Measurements from ENCODE around the gene UTP14A. TPM values are rescaled to one million over a fixed set of nuclear protein-coding genes. Genes with fewer than 3 reads are reported as not detected.

The UTP14A gene
- total RNA-seq, 1 donor from 2014 or later, result 14.0 TPM

DNA sequence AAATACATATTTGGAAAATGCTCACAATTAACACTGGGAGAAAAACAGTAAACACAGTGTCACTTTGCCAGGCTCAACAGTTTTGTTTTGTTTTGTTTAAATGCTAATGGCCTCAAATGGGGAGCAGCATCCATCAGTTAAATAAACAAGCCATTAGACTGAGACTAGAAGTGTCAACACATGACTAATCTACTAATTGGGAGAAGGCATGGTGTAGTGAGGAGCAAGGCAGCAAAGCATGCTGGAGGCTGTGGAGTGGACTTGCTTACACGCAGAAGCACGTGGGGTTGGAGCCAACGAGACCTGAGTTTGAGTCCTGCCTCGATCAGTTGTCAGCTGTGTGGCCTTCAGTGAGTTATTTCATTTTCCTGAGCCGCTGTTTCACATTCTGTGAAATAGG lies 29.0 kb downstream of the UTP14A start:
- H3K27me3 ChIP-seq (ENCODE audit: control insufficient read depth, insufficient read depth, low read length), result no peaks in the 10 kb centered on the region
- no peak overlapping the region for H3K4me3 ChIP-seq (ENCODE audit: low read depth, low read length)
- no peak for DNase-seq (ENCODE audit: low read depth)
- FAIRE-seq, result no peak
- no peaks in the 10 kb centered on the region for H3K36me3 ChIP-seq (ENCODE audit: control insufficient read depth, insufficient read depth, low read length)
- TF ChIP-seq, protein P1, sequence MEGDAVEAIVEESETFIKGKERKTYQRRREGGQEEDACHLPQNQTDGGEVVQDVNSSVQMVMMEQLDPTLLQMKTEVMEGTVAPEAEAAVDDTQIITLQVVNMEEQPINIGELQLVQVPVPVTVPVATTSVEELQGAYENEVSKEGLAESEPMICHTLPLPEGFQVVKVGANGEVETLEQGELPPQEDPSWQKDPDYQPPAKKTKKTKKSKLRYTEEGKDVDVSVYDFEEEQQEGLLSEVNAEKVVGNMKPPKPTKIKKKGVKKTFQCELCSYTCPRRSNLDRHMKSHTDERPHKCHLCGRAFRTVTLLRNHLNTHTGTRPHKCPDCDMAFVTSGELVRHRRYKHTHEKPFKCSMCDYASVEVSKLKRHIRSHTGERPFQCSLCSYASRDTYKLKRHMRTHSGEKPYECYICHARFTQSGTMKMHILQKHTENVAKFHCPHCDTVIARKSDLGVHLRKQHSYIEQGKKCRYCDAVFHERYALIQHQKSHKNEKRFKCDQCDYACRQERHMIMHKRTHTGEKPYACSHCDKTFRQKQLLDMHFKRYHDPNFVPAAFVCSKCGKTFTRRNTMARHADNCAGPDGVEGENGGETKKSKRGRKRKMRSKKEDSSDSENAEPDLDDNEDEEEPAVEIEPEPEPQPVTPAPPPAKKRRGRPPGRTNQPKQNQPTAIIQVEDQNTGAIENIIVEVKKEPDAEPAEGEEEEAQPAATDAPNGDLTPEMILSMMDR (IDR thresholded peaks at IDR 0.05; ENCODE audit: insufficient read depth, low read length, severe bottlenecking), result no peak

DNA sequence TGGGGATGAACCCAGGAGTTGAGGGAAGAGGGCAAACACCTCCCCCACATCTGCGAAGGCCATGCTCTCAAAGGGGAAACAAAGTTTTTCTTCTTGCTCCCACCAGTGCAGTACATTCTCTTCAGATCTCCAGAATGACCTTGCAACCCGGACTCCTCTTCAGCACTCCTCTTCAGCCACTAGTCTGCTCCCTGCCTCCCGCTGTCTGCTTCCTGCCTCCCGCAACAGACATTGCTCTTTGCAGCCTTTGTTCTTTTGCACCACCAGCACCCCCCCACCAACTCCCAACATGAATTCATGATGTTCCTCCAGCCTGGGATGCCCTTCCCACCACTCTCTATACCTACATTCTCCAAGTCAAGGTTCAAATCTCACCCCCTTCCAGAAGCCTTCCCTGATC lies 32.1 kb downstream of the UTP14A start:
- no peak for DNase-seq (ENCODE audit: low read depth)
- TF ChIP-seq, protein P1 (IDR thresholded peaks at IDR 0.05; ENCODE audit: insufficient read depth, low read length, severe bottlenecking), result no peak
- no peaks in the 10 kb centered on the region for H3K27me3 ChIP-seq (ENCODE audit: control insufficient read depth, insufficient read depth, low read length)
- H3K4me3 ChIP-seq (ENCODE audit: low read depth, low read length), result no peak overlapping the region
- peak; percentile 13 for FAIRE-seq
- H3K36me3 ChIP-seq (ENCODE audit: control insufficient read depth, insufficient read depth, low read length), result no peaks in the 10 kb centered on the region

DNA sequence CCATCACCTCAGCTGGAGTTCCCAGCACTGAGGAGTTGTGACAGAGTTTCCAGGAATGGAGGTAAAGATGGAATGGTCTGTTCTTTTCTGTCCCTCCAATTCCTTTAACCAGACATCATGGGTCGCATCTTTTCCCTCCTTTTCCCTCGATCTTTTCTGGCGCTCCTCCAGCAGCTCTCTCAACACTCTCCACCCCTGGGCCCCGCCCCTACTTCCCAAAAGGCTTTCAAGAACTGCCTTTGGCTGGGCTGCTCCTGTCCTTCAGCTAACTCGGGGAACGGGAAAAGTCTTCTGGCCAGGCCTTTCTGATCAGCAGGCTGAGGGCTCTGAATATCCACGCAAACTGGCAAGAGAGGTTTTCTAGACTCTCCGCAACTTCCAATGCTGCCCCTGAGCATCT lies 34.0 kb downstream of the UTP14A start:
- no peaks in the 10 kb centered on the region for H3K27me3 ChIP-seq (ENCODE audit: control insufficient read depth, insufficient read depth, low read length)
- no peaks in the 10 kb centered on the region for H3K36me3 ChIP-seq (ENCODE audit: control insufficient read depth, insufficient read depth, low read length)
- TF ChIP-seq, protein P1 (IDR thresholded peaks at IDR 0.05; ENCODE audit: insufficient read depth, low read length, severe bottlenecking), result no peak
- no peak for DNase-seq (ENCODE audit: low read depth)
- no peak for FAIRE-seq
- H3K4me3 ChIP-seq (ENCODE audit: low read depth, low read length), result no peak overlapping the region

DNA sequence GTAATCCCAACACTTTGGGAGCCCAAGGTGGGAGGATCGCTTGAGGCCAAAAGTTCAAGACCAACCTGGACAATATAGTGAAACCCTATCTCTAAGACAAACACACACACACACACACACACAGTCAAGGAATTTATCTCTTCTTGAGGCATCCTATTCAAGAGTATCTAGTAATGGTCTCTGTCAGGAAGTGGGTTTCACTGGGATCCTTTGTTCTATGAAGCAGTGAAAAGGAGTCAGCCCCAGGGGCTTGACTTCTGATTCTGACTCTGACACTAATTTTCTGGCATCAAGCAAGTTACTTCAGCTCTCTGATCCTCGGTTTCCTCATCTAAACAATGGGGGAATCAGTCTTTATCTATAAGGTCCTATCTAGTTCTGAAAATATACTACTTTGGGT lies 34.8 kb downstream of the UTP14A start:
- DNase-seq (ENCODE audit: low read depth) (no peak), FAIRE-seq (no peak)
- H3K36me3 ChIP-seq (ENCODE audit: control insufficient read depth, insufficient read depth, low read length), result no peaks in the 10 kb centered on the region
- no peaks in the 10 kb centered on the region for H3K27me3 ChIP-seq (ENCODE audit: control insufficient read depth, insufficient read depth, low read length)
- H3K4me3 ChIP-seq (ENCODE audit: low read depth, low read length), result no peak overlapping the region
- TF ChIP-seq, protein P1 (IDR thresholded peaks at IDR 0.05; ENCODE audit: insufficient read depth, low read length, severe bottlenecking), result no peak

DNA sequence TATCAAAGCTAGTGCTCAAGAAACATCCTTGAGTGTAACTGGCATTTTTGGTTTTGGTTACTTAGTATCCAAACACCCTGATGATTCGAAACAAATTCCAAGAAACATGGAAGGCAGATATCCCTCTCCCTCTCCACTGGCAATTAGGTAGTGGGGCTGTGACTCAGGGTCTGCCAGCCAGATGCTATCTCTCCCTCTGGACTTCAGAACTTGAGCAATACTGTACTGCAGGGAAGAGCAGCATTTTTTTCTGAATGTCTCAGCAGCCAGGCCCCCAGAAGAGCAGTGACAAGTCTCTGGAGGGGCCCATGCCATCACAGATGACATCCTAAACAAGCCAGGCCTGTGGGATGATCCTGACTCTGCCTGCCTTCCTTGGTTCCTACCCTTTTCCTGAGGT lies 39.2 kb downstream of the UTP14A start:
- Histone ChIP-seq H3K36me3 (ENCODE audit: control insufficient read depth, insufficient read depth, low read length) (no peaks in the 10 kb centered on the region), H3K27me3 (ENCODE audit: control insufficient read depth, insufficient read depth, low read length) (no peaks in the 10 kb centered on the region), H3K4me3 (ENCODE audit: low read depth, low read length) (no peak overlapping the region)
- FAIRE-seq (no peak), DNase-seq (ENCODE audit: low read depth) (no peak)
- TF ChIP-seq, protein P1 (IDR thresholded peaks at IDR 0.05; ENCODE audit: insufficient read depth, low read length, severe bottlenecking), result no peak

DNA sequence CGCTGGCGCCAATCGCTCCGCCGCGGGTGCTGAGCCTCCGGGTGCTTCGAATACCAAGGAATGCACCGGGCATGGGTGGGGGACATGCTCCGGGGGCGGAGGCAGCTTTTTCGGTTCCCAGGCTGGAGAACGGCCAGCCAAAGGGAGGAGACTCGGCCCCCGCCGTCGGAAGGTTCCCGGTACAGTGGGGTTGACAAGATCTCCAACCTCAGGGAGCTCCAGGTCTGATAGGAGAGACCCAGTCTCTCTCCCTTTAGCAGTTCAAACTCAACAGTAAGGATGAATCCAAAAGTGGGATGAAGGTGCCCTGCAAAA lies 47.3 kb downstream of the UTP14A start:
- no peak for DNase-seq (ENCODE audit: low read depth)
- H3K27me3 ChIP-seq (ENCODE audit: control insufficient read depth, insufficient read depth, low read length), result no peaks in the 10 kb centered on the region
- H3K36me3 ChIP-seq (ENCODE audit: control insufficient read depth, insufficient read depth, low read length), result no peaks in the 10 kb centered on the region
- TF ChIP-seq, protein P1 (IDR thresholded peaks at IDR 0.05; ENCODE audit: insufficient read depth, low read length, severe bottlenecking), result no peak
- no peak for FAIRE-seq
- H3K4me3 ChIP-seq (ENCODE audit: low read depth, low read length), result no peak overlapping the region
